Liver (tissue), 3 donors: ENCODE results near the gene IQCE.

Source experiments
- ATF3 ChIP-seq: IDR thresholded peaks from 2 replicates; pipeline ENCODE4 v1.6.1; 2016; ENCODE audit warnings: antibody characterized with exemption
- CTCF ChIP-seq: fragments of 150-350 bp; IDR thresholded peaks from 2 replicates; pipeline ENCODE4 v1.5.1; 2017; ENCODE audit warnings: improper control_type of control experiment, low read depth, low read length; ENCODE audit not compliant: missing input control
- GABPA ChIP-seq, 2 donors: IDR thresholded peaks in 1 of 2; conservative IDR thresholded peaks in 1 of 2; 2 replicates each; pipeline ENCODE4 v1.6.1; 2016; ENCODE audit warnings: antibody characterized with exemption in 2 of 2, mild to moderate bottlenecking in 1 of 2, moderate library complexity in 1 of 2
- RAD21 ChIP-seq, 2 donors: IDR thresholded peaks; 2 replicates each; pipeline ENCODE4 v1.6.1; 2016; ENCODE audit warnings: antibody characterized with exemption in 2 of 2, mild to moderate bottlenecking in 2 of 2
- donor health status: healthy.
- donor health status: healthy.

GRCh38 chr7:2657920-2658671 is 99.3 kb downstream of the IQCE start:
- TF ChIP-seq ATF3: no peak
- no peak for TF ChIP-seq CTCF
- TF ChIP-seq RAD21 (IDR thresholded peaks at IDR 0.05): no peak
- no peak for TF ChIP-seq GABPA (IDR thresholded peaks at IDR 0.05 in 1 of 2, conservative IDR thresholded peaks at IDR 0.05 in 1 of 2)
